HepG2 (cell line): ENCODE data around the gene TOM1L2. TPM values are rescaled to one million over a fixed set of nuclear protein-coding genes. Genes with fewer than 3 reads are reported as not detected.

Experiments used
- ARNT ChIP-seq: fragments of 450-650 bp; IDR thresholded peaks from 2 replicates; pipeline ENCODE4 v1.6.1; 2017
- ARNT2 ChIP-seq: sonication (generic); formaldehyde crosslinking; IDR thresholded peaks from 2 replicates; pipeline ENCODE4 v1.8.0; 2022; ENCODE audit warnings: mild to moderate bottlenecking, low read depth, missing genetic modification reagents, moderate library complexity
- CAMTA2 ChIP-seq: sonication (generic); formaldehyde crosslinking; IDR thresholded peaks from 2 replicates; pipeline ENCODE4 v1.4.0; 2020; ENCODE audit warnings: mild to moderate bottlenecking, missing genetic modification reagents, borderline replicate concordance
- CENPT ChIP-seq: sonication (generic); formaldehyde crosslinking; IDR thresholded peaks from 2 replicates; pipeline ENCODE4 v1.8.0; 2022; ENCODE audit warnings: low read depth, mild to moderate bottlenecking, moderate library complexity, missing genetic modification reagents
- FOXA1 ChIP-seq, 2 experiments: fragments of 450-650 bp in 1 of 2; sonication (generic) in 1 of 2; formaldehyde crosslinking in 1 of 2; IDR thresholded peaks; 2 replicates each; pipeline versions ENCODE4 v1.4.0 to v1.6.1; 2016 to 2020; ENCODE audit warnings: missing genetic modification reagents in 1 of 2
- GABPA ChIP-seq, 2 experiments: IDR thresholded peaks; 2 replicates each; pipeline ENCODE4 v1.6.1; 2011 to 2016; ENCODE audit warnings: low read depth in 2 of 2, low read length in 1 of 2, missing biosample characterization in 1 of 2, missing genetic modification characterization in 1 of 2
- HHEX ChIP-seq: IDR thresholded peaks from 2 replicates; pipeline ENCODE4 v1.6.1; 2016; ENCODE audit warnings: control low read depth
- MIER3 ChIP-seq: IDR thresholded peaks from 2 replicates; pipeline ENCODE4 v1.6.1; 2016; ENCODE audit warnings: missing compliant biosample characterization, borderline replicate concordance
- NFYC ChIP-seq: IDR thresholded peaks from 2 replicates; pipeline ENCODE4 v1.6.1; 2016; ENCODE audit warnings: missing genetic modification reagents, missing compliant biosample characterization
- NPAS2 ChIP-seq: sonication (generic); formaldehyde crosslinking; IDR thresholded peaks from 2 replicates; pipeline ENCODE4 v1.8.0; 2022; ENCODE audit warnings: mild to moderate bottlenecking, missing genetic modification reagents, borderline replicate concordance
- RELA ChIP-seq: sonication (generic); formaldehyde crosslinking; IDR thresholded peaks from 2 replicates; pipeline ENCODE4 v1.4.0; 2020; ENCODE audit warnings: missing genetic modification reagents
- RNF2 ChIP-seq: fragments of 450-650 bp; conservative IDR thresholded peaks from 2 replicates; pipeline ENCODE4 v1.6.1; 2016; ENCODE audit warnings: low read depth
- XRCC5 ChIP-seq: fragments of 200-400 bp; formaldehyde crosslinking; optimal IDR thresholded peaks from 2 replicates; pipeline ENCODE3; 2017; ENCODE audit warnings: mild to moderate bottlenecking, low read length
- ZBTB7B ChIP-seq: sonication (generic); formaldehyde crosslinking; IDR thresholded peaks from 2 replicates; pipeline ENCODE4 v1.4.0; 2020; ENCODE audit warnings: missing genetic modification reagents
- ZKSCAN1 ChIP-seq: fragments of 150-350 bp; IDR thresholded peaks from 2 replicates; pipeline ENCODE4 v1.6.1; 2014; ENCODE audit warnings: low read length
- ZNF17 ChIP-seq: sonication (generic); formaldehyde crosslinking; IDR thresholded peaks from 2 replicates; pipeline ENCODE4 v1.5.0; 2020; ENCODE audit warnings: mild to moderate bottlenecking, missing genetic modification reagents
- ZNF264 ChIP-seq: sonication (generic); formaldehyde crosslinking; IDR thresholded peaks from 2 replicates; pipeline ENCODE4 v1.4.0; 2020; ENCODE audit warnings: missing genetic modification reagents
- ZNF562 ChIP-seq: sonication (generic); formaldehyde crosslinking; IDR thresholded peaks from 2 replicates; pipeline ENCODE4 v1.8.0; 2022; ENCODE audit warnings: missing genetic modification reagents, borderline replicate concordance
- ZNF652 ChIP-seq: IDR thresholded peaks from 2 replicates; pipeline ENCODE4 v1.6.1; 2016; ENCODE audit warnings: low read depth, borderline replicate concordance
- ZNF670 ChIP-seq: sonication (generic); formaldehyde crosslinking; IDR thresholded peaks from 2 replicates; pipeline ENCODE4 v1.8.0; 2022; ENCODE audit warnings: mild to moderate bottlenecking, missing genetic modification reagents, borderline replicate concordance
- ZNF737 ChIP-seq: sonication (generic); formaldehyde crosslinking; IDR thresholded peaks from 2 replicates; pipeline ENCODE4 v1.5.0; 2020; ENCODE audit warnings: missing genetic modification reagents, mild to moderate bottlenecking, borderline replicate concordance
- polyA plus RNA-seq, 8 experiments: library from polyadenylated mRNA; depleted of rRNA in 3 of 8; stranded (reverse) in 7 of 8; unstranded in 1 of 8; fragments of >200 nt; fragmentation: Illumina TruSeq in 4 of 8; extraction: Trizol in 4 of 8; gene quantifications; 2 replicates each; pipeline versions ENCODE4 v1.2.1 to v1.2.3, GENCODE V29; 2011 to 2016; ENCODE audit warnings: low read depth in 4 of 8, missing spikeins in 1 of 8, mixed read lengths in 1 of 8; ENCODE audit not compliant: insufficient read depth in 1 of 8
- total RNA-seq, 5 experiments: library from RNA; depleted of rRNA; stranded (reverse); fragments of >200 nt; fragmentation: Illumina TruSeq; extraction: Trizol; gene quantifications; 2 replicates each; pipeline ENCODE4 v1.2.3, GENCODE V29; 2016; ENCODE audit warnings: low read depth in 1 of 5
- TF ChIP-seq, protein P1 (sequence below): sonication (generic); formaldehyde crosslinking; IDR thresholded peaks from 2 replicates; pipeline ENCODE4 v1.4.0; 2020; ENCODE audit warnings: missing genetic modification reagents; ENCODE audit errors: not compliant biosample characterization
- TF ChIP-seq, protein P2 (sequence below): sonication (generic); formaldehyde crosslinking; IDR thresholded peaks from 2 replicates; pipeline ENCODE4 v1.9.0; 2022; ENCODE audit warnings: missing genetic modification reagents, mild to moderate bottlenecking, borderline replicate concordance
- TF ChIP-seq, protein P3 (sequence below): sonication (generic); formaldehyde crosslinking; IDR thresholded peaks from 2 replicates; pipeline ENCODE4 v1.8.0; 2022; ENCODE audit warnings: missing genetic modification reagents, low read depth, mild to moderate bottlenecking, borderline replicate concordance
- TF ChIP-seq, protein P4 (sequence below): IDR thresholded peaks from 2 replicates; pipeline ENCODE4 v1.6.1; 2016; ENCODE audit warnings: missing biosample characterization, missing genetic modification reagents, low read depth

The TOM1L2 gene
- total and polyA plus RNA-seq, 2 of the 13 experiments (the other 11 are each of a cell fraction or from before 2014, with no cell fraction given) = 4.7 to 7.4 TPM

DNA sequence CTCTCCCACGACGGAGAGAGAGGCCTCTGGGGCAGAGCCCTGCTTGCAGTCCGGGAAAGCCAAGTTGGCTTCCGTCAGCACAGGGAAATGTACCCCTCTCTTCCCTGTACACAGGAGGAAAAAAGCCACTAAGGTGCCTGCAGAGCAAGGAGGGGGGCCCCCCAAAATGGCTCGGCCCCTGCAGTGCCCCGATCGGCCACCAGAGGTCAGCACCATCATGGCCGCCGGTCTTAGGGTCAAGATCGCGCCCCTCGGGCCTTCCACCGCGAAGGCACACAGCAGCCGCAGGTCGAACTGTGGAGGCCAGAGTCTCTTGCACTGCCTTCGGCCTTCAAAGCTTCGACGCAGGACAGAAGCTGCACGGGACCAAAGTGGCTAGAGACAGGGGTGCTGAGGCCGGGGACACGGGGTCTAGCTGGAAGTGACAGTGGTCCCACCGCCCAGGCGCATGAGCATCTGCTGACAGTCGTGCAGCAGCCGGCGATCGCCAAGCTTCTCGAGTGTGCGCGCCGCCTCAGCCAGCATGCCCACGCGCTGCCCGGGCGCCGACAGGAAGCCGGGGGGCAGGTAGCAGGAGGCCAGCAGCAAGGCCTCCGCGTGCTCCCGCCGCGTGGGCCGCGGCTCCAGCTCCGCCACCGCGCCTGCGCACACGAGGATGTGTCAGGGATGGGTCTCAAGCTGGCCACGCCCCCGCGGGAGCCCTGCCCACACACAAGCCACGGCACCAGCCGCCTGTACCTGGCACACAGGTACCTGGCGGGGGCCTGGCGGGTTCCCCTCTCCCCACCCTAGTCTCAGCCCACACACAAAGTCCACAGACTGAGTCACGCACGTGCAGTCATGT is 159.8 kb downstream of the TOM1L2 start (continued):
- TF ChIP-seq, protein P1, sequence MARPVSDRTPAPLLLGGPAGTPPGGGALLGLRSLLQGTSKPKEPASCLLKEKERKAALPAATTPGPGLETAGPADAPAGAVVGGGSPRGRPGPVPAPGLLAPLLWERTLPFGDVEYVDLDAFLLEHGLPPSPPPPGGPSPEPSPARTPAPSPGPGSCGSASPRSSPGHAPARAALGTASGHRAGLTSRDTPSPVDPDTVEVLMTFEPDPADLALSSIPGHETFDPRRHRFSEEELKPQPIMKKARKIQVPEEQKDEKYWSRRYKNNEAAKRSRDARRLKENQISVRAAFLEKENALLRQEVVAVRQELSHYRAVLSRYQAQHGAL (CRISPR knock-in tag) = peak; percentile 76
- TF ChIP-seq GABPA (IDR thresholded peaks at IDR 0.05; ENCODE audit: low read depth, low read length) (no peak), GABPA (CRISPR knock-in tag; IDR thresholded peaks at IDR 0.05; ENCODE audit: low read depth) (no peak), ZNF17 (CRISPR knock-in tag) (no peak), ZBTB7B (peak; percentile 84), CAMTA2 (CRISPR knock-in tag) (no peak), ZNF670 (no peak), ZNF264 (CRISPR knock-in tag) (0 out of 2 replicates have a peak, but pooled peaks have one; percentile 50), XRCC5 (peak; percentile 29), RELA (no peak), MIER3 (no peak), ARNT (no peak), ZNF737 (CRISPR knock-in tag) (no peak), NFYC (CRISPR knock-in tag) (no peak), FOXA1 (IDR thresholded peaks at IDR 0.05) (no peak), FOXA1 (CRISPR knock-in tag; IDR thresholded peaks at IDR 0.05) (peak; percentile 11; the same call in 1 of the 2 replicates), ZNF652 (CRISPR knock-in tag) (0 out of 2 replicates have a peak, but pooled peaks have one; percentile 21), CENPT (CRISPR knock-in tag) (0 out of 2 replicates have a peak, but pooled peaks have one; percentile 60), ZNF562 (CRISPR knock-in tag) (no peak), ARNT2 (CRISPR knock-in tag) (0 out of 2 replicates have a peak, but pooled peaks have one; percentile 43), ZKSCAN1 (no peak), RNF2 (peak; percentile 63; the same call in 1 of the 2 replicates), NPAS2 (CRISPR knock-in tag) (no peak), HHEX (CRISPR knock-in tag) (no peak)
- TF ChIP-seq, protein P2, sequence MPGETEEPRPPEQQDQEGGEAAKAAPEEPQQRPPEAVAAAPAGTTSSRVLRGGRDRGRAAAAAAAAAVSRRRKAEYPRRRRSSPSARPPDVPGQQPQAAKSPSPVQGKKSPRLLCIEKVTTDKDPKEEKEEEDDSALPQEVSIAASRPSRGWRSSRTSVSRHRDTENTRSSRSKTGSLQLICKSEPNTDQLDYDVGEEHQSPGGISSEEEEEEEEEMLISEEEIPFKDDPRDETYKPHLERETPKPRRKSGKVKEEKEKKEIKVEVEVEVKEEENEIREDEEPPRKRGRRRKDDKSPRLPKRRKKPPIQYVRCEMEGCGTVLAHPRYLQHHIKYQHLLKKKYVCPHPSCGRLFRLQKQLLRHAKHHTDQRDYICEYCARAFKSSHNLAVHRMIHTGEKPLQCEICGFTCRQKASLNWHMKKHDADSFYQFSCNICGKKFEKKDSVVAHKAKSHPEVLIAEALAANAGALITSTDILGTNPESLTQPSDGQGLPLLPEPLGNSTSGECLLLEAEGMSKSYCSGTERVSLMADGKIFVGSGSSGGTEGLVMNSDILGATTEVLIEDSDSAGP (CRISPR knock-in tag) = peak; percentile 59; the same call in 1 of the 2 replicates
- TF ChIP-seq, protein P3, sequence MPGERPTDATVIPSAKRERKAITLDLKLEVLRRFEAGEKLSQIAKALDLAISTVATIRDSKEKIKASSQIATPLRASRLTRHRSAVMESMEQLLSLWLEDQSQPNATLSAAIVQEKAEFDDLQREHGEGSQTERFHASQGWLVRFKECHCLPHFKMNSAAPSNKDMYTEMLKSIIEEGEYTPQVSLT (CRISPR knock-in tag) = no peak
- TF ChIP-seq, protein P4, sequence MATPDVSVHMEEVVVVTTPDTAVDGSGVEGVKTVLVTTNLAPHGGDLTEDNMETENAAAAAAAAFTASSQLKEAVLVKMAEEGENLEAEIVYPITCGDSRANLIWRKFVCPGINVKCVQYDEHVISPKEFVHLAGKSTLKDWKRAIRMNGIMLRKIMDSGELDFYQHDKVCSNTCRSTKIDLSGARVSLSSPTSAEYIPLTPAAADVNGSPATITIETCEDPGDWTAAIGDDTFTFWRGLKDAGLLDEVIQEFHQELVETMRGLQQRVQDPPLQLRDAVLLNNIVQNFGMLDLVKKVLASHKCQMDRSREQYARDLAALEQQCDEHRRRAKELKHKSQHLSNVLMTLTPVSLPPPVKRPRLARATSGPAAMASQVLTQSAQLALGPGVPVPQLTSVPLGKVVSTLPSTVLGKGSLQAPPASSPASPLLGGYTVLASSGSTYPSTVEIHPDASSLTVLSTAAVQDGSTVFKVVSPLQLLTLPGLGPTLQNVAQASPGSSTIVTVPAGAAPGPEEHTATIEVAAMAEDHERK (CRISPR knock-in tag) = no peak
